Left ventricle myocardium inferior (tissue), 1 donor: ENCODE results near the gene PLCG2. TPM values are rescaled to one million over a fixed set of nuclear protein-coding genes. Genes with fewer than 3 reads are reported as not detected.

ENCODE experiments used
- DNase-seq: peaks from one replicate; pipeline ENCODE4 v3.0.0-alpha.2; 2020
- H3K27ac ChIP-seq: fragments of 200-600 bp; replicated peaks from 2 replicates; pipeline ENCODE4 v1.8.0; 2021
- H3K27me3 ChIP-seq: fragments of 200-600 bp; 2 replicates; pipeline ENCODE4 v1.8.0; 2021; ENCODE audit warnings: low read depth
- H3K36me3 ChIP-seq: fragments of 200-600 bp; 2 replicates; pipeline ENCODE4 v1.8.0; 2021
- H3K4me1 ChIP-seq: fragments of 200-600 bp; 2 replicates; pipeline ENCODE4 v1.8.0; 2021
- H3K4me3 ChIP-seq: fragments of 200-600 bp; 2 replicates; pipeline ENCODE4 v1.8.0; 2021; ENCODE audit warnings: mild to moderate bottlenecking, moderate library complexity
- H3K9me3 ChIP-seq: fragments of 200-600 bp; replicated peaks from 2 replicates; pipeline ENCODE4 v1.8.0; 2021
- CTCF ChIP-seq: fragments of 200-600 bp; IDR thresholded peaks from 2 replicates; pipeline ENCODE4 v1.8.0; 2021; ENCODE audit warnings: antibody characterized with exemption, mild to moderate bottlenecking, borderline replicate concordance
- intact Hi-C: fragments of 100-400 bp; cut with micrococcal nuclease; formaldehyde crosslinking; loops from one replicate; pipeline ENCODE4 v1.11.0; 2022
- total RNA-seq: library from RNA; stranded (reverse); fragmentation: NEBNext Ultra II Directional; extraction: Animal tissue kit (Norgen Biotek cat#: 25700); gene quantifications from one replicate; pipeline ENCODE4 v1.2.1, GENCODE V29; 2021
- donor health status: DM: no; HTN: yes; CAD: no; lungs with severe emphysema.

The PLCG2 gene
- total RNA-seq, 1 donor from 2014 or later: 5.6 TPM

GRCh38 chr16:81817789-81818567, 38.9 kb downstream of the PLCG2 start:
- no peak overlapping the region for H3K4me3 ChIP-seq
- H3K9me3 ChIP-seq: peaks cover 8% of the 10 kb centered on the region
- no peaks in the 10 kb centered on the region for H3K36me3 ChIP-seq
- no peak for TF ChIP-seq CTCF
- intact Hi-C loops: no loop called here
- no peaks in the 10 kb centered on the region for H3K4me1 ChIP-seq
- no peak overlapping the region for H3K27ac ChIP-seq
- DNase-seq: no peak
- H3K27me3 ChIP-seq: no peaks in the 10 kb centered on the region

GRCh38 chr16:81818568-81818896, 39.4 kb downstream of the PLCG2 start:
- H3K9me3 ChIP-seq: peaks cover 4% of the 10 kb centered on the region
- no peak for TF ChIP-seq CTCF
- no peaks in the 10 kb centered on the region for H3K27me3 ChIP-seq
- intact Hi-C loops: no loop called here
- H3K36me3 ChIP-seq: no peaks in the 10 kb centered on the region
- H3K4me3 ChIP-seq: no peak overlapping the region
- no peaks in the 10 kb centered on the region for H3K4me1 ChIP-seq
- no peak for DNase-seq
- H3K27ac ChIP-seq: no peak overlapping the region

GRCh38 chr16:81818905-81819304, 39.8 kb downstream of the PLCG2 start:
- Histone ChIP-seq H3K4me3 (no peak overlapping the region), H3K4me1 (no peaks in the 10 kb centered on the region), H3K27me3 (no peaks in the 10 kb centered on the region), H3K27ac (no peak overlapping the region), H3K9me3 (no peaks in the 10 kb centered on the region), H3K36me3 (no peaks in the 10 kb centered on the region)
- no peak for DNase-seq
- intact Hi-C loops: no loop called here
- TF ChIP-seq CTCF: no peak

- H3K27me3 ChIP-seq: no peaks in the 10 kb centered on the region
- H3K4me1 ChIP-seq: no peaks in the 10 kb centered on the region
- intact Hi-C loops: no loop called here
- no peak for TF ChIP-seq CTCF
- no peak for DNase-seq
- H3K4me3 ChIP-seq: no peak overlapping the region
- H3K9me3 ChIP-seq: peaks cover 6% of the 10 kb centered on the region
- no peak overlapping the region for H3K27ac ChIP-seq
- H3K36me3 ChIP-seq: no peaks in the 10 kb centered on the region
Observed at GRCh38 chr16:81821436-81822128, 42.5 kb downstream of the PLCG2 start.

- no peak for TF ChIP-seq CTCF
- H3K27ac ChIP-seq: no peak overlapping the region
- intact Hi-C loops: no loop called here
- H3K9me3 ChIP-seq: peaks cover 6% of the 10 kb centered on the region
- H3K36me3 ChIP-seq: no peaks in the 10 kb centered on the region
- no peak overlapping the region for H3K4me3 ChIP-seq
- H3K4me1 ChIP-seq: no peaks in the 10 kb centered on the region
- DNase-seq: peak; percentile 27
- no peaks in the 10 kb centered on the region for H3K27me3 ChIP-seq
Observed at GRCh38 chr16:81823111-81823510, 44.0 kb downstream of the PLCG2 start.
